HG03442 (cell line): ENCODE measurements around the gene KLF13.
"Not testable (repeated sequence)": the region's sequence is repeated elsewhere in the genome, so short reads cannot be mapped to it uniquely, and the experiment has no call there.

Experiments used
- ATAC-seq: cut with Tn5 transposase; IDR thresholded peaks from one replicate; pipeline ENCODE4 v1.9.1; 2021; ENCODE audit warnings: mild to moderate bottlenecking, moderate library complexity; ENCODE audit not compliant: unreplicated experiment

KLF13 gene

GRCh38 chr15:31344823-31345605 is 18.4 kb downstream of the KLF13 start:
- peak; percentile 31 for ATAC-seq

DNA sequence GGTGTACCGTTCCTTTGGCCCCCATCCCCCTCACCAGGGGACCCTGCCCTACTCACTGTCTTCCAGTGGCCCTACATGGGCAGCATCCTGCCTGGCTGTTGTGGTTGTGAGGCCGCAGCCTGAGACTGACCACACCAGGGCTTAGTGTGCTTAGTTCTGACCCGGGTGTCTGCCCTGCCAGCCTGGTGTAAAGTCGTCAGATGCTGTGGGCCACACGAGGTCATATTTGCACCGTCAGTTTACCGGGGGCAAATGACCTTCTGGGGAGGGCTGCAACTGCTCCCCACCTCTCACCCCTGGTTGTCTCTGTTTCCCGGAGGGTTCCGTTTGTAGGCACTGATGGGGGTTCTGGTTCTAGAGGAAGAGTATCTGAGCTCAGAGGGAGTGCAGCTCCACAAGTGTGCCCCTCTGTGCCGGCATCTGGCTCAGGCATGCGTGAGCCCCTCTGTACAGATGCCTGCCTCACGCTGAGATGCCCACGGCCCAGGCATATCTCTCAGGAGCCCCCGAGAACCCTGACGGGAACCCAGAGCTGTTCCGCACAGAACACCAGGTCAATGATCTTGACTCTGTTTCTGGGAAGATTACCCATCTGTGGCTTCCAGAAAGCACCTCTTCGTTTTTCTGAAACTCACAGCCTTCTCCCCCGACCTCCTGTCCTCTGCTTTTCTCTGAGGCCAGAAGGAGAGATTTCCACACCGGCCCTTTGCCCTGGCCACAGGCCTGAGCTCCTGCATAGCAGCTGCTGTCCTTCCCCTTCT is 19.2 kb downstream of the KLF13 start:
- peak; percentile 20 for ATAC-seq

DNA sequence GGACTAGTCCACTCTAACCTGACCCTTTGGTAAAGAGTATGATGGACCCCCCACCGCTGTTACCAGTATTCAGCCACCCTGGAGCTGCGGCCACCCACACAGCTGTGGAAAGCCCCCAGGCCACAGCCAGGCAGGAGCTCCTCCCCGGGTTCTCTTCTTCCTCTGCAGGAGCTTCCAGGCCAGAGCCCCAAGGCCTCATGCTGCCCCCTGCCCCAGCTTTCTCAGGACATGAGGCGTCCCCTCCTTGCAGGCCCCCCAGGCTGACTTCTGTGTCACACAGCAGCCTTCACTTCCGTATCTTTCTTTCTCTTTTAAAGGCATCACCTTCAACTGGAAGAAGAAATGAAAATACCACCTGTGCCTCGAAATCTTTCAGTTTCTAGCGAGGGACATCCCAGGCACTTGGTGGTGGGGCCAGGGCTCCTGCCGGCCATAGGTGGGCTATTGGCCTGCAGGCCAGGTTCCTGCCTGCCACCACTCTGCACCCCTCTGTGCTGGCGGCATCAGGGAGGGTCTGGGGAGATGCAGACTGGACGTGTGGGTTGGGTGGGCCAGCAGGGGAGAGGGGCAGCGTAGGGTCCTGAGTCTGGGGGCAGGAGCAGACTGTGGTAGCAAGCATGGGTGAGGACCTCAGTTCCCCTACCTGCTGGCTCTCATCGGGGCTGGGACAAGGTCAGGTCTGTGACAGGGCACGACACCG is 19.9 kb downstream of the KLF13 start:
- peak; percentile 40 for ATAC-seq

- no peak for ATAC-seq
Observed at GRCh38 chr15:31347067-31347975, 20.7 kb downstream of the KLF13 start.

- no peak for ATAC-seq
Observed at GRCh38 chr15:31347981-31348803, 21.6 kb downstream of the KLF13 start.

DNA sequence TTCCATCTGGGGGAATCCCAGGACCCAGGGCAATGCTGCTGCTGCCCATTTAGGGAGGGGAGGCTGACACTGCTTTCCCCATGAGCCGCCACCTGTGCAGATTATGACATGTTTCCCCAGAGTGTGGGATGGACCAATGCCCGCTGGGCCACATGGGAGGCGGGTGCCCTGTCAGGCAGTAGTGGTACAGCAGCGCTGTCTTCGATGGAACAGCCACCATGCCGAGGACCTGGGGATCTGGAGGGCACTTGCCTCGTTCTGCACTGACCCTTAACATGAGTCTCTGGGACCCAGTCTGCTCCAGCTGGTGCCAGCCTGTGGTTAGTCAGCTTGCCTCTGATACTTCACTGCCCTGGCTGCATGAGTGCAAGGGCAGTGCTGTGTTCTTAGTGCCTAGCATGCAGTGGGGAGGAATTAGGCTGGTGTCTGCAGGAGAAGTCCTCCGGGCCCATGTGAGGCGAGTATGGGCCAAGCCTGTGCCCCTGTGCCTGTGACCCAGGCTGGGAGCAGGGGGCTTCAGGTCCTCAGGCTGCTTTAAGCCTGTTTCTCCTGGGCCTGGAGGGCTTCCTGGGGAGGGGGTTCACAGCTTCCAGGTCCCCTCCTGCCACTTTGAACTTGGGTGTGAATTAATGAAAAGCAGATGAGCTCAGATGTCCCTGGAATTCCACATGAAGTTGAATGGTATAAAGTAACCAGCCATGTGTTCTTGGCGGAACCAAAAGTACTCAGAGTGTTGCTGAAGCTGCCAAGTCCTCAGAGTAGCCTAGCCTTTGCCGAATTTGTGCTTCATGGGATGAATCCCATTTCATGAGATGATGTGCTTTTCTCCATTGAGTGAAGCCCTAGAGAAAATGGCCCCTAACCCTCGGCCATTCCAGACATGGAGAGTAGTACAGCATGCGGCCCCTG is 22.9 kb downstream of the KLF13 start:
- ATAC-seq, result no peak

DNA sequence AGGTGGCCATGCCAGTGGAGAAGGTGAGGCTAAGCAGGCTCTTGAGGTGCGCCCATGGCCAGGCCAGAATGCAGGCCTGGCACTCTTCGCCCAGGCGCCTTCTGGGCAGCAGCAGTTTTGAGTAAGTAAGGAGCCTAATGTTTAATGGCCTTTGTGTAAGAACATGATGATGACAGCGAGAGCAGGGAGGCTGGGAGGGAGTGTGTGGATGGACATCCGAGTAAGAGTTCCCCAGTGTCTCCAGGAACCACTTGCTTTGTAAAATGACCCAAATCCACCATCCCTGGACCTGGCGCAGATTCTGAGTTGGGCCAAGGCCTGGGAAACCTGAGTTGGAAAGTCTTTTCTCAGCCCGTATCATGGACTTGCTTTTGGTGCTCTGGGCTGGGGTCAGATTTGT is 24.1 kb downstream of the KLF13 start:
- no peak for ATAC-seq

GRCh38 chr15:31352339-31352751 is 25.7 kb downstream of the KLF13 start:
- no peak for ATAC-seq

GRCh38 chr15:31352911-31353811 is 26.5 kb downstream of the KLF13 start:
- peak; percentile 61 for ATAC-seq

DNA sequence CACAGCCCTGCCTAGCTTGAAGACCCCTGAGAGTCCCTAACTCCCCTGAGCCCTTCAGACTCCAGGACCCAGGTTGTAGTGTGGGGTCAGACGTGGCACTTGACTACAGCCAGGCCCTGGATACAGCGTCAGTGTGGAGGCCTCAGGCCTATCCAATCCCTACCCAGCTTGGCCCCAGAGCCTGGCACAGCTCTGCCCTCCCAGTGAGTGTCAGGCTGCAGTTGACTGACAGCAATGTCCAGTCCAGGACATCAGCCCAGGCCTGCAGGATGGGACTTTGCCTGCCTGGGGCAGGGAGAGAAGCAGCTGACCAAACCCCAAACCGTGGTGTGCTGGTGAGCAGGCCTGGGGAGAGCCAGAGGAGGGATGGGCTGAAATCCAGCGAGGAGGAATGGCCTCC is 27.3 kb downstream of the KLF13 start:
- no peak for ATAC-seq

DNA sequence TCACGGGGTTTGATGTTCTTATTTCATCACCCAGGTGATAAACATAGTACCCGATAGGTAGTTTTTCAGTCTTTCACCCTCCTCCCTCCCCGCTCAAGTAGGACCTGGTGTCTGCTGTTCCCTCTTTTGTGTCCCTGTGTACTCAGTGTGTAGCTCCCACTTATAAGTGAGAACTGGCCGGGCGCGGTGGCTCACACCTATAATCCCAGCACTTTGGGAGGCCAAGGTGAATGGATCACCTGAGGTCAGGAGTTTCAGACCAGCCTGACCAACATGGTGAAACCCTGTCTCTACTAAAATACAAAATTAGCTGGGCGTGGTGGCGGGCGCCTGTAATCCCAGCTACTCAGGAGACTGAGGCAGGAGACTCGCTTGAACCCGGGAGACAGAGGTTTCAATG is 29.5 kb downstream of the KLF13 start:
- not testable (repeated sequence) for ATAC-seq

- no peak for ATAC-seq
Observed at GRCh38 chr15:31357148-31357547, 30.5 kb downstream of the KLF13 start.

DNA sequence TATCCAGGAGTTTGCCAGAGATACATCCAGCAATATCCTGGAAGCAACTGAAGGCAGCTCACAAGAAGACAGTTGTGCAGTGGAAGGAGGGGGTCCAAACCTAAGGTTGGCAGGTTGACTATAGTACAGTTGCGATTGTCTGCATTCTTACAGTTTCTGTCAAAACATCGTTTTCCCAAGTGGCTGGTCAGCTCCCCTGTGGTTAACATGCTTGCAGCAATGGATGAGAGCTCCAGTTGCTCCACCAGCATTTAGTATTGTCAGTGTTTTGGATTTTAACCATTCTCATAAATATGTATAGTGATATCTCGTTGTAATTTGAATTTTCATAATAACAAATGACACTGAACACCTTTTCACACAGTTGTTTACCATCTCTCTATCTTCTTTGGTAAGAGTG is 31.5 kb downstream of the KLF13 start:
- no peak for ATAC-seq

DNA sequence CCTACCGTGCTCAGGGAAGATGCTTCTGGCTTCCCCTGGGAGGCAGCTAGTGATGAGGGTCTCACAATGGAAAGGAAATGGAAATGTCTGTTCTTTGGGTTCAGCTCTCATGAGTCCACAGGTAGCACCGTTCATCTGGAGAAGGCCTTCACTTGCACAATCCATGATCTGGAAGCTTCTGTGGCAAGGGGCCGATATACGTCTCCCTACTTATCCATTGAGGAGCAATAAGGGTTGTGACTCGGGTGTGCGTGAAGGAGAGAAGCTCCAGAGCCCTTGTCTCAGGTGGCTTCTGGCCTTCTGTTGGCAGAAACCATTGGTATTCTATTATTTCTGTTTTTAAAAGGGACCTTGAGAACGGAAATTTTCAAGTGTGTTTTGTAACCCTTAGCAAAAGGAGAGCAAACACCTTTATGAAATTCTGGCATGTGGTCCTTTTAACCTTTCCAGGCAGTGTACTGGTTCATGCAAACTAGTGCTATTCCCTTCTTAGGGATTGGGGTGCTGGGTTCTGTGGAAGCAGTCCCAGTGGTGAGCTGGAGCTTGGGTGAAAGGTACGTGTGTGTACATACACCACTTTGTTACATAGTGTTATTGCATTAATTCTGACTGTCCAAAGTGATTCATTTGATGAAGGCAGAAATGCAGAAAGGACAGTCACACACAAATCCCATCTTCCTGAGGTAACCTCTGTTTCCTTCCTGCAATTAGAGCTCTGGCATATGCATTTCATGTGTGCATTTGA is 32.5 kb downstream of the KLF13 start:
- ATAC-seq, result no peak

DNA sequence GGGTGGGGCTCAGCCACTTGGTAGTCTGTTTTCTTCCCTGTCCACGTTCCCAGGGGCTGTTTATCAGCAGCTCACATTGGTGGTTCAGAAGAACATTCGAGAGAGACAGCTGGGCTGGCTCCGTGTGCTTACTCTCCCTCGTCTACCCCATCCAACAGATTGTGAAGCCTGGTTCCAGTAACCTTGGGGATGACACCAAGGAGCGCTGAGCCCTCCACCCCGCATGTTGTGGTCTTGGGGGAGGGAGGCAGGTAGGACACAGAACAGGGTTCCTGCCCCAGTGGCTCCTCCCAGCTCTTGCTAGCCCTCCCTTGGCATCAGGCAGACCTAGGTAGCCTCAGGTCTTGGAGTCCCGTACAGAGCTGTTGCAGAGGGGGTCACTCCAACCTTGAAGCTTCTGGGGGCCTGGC is 33.1 kb downstream of the KLF13 start:
- ATAC-seq, result no peak

- ATAC-seq, result no peak
Observed at GRCh38 chr15:31360158-31360561, 33.5 kb downstream of the KLF13 start.
